ENCODE results near the gene NELL1.

GRCh38 chr11:20760811-20761210 is 91.4 kb downstream of the NELL1 start:
- TF ChIP-seq CTCF (IDR thresholded peaks at IDR 0.05) (no peak), POLR2A (IDR thresholded peaks at IDR 0.05) (no peak), POLR2AphosphoS5 (IDR thresholded peaks at IDR 0.05) (no peak), EP300 (IDR thresholded peaks at IDR 0.05) (no peak)
